ENCODE data around the gene SLC44A5.

DNA sequence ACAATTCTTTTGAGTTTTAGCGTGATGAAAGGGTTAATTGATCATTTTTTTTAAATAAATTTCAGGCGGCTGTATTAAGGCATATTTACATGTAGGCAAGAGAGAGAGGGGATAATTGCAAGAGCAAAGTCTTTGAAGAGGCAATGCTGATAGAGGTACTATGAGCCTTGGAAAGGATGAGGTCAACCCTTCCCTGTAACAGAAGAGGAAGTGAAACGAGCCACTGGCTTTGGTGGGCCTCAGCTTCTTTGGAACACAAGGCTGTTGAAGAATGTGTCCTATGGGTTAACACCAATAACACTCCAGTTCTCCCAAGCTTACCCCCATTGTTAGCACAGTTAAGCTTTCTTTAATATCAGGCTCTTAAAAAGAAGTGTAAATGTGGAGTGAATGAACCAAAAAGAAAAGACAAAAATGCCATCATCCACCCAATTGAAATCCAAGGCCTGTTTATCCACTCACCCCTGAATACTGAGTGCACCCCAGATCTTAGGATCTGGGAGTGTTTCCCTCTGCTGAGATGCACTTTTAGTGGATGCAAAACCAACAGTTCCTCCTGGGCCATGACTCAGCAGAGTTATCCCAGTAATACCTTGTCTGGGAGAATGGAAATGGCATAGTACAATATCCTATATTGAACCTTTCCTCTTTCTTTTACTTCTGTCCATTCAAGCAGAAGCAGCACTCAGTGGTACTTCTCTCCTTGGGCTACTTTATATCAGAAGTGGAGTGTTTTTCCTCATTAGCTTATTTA lies 216.4 kb downstream of the SLC44A5 start:
- TF ChIP-seq POLR2A (IDR thresholded peaks at IDR 0.05) (no peak), POLR2AphosphoS5 (IDR thresholded peaks at IDR 0.05) (no peak)

All from breast epithelium (tissue), 3 donors.